ENCODE measurements around the gene KIAA1671. TPM values are rescaled to one million over a fixed set of nuclear protein-coding genes. Genes with fewer than 3 reads are reported as not detected.

KIAA1671 gene
- polyA plus RNA-seq, 1 donor (not counting 4 experiments of a cell fraction or from before 2014, with no cell fraction given) = 17.4 TPM

DNA sequence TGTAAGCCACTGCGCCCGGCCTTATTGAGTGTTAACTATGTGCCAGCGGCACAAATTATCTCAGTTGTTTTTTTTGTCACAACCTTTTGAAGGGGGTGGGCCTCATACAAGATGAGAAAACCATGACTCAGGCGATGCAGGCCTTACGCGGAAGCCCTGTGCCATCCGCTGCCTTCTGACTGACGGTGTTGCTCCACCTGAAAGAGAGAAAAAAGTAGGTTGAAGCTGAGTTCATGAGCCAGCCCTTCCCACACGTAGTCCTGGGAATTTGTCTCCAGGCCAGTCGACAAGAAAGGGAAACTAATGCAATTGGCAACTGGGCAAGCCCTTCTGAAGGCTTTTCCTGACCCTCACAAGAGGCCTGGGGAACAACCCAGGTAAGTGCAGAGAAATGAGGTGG is 150.2 kb downstream of the KIAA1671 start:
- no peaks in the 10 kb centered on the region for H3K79me2 ChIP-seq (ENCODE audit: control insufficient read depth, insufficient read depth, low read length)
- FAIRE-seq = no peak
- TF ChIP-seq EZH2 (IDR thresholded peaks at IDR 0.05; ENCODE audit: low read length) (no peak), CTCF (optimal IDR thresholded peaks at IDR 0.05 in 1 of 3, IDR thresholded peaks at IDR 0.05 in 1 of 3, conservative IDR thresholded peaks at IDR 0.05 in 1 of 3; ENCODE audit: extremely low read depth in 1 of 3, insufficient read depth in 2 of 3, low read length in 3 of 3) (no peak)

GRCh38 chr22:25104367-25104766 is 151.9 kb downstream of the KIAA1671 start:
- no peaks in the 10 kb centered on the region for H3K4me1 ChIP-seq (ENCODE audit: control insufficient read depth, extremely low read depth, insufficient read depth, low read length)
- dilution Hi-C loops (cut with MboI; ENCODE audit: extremely low pct_ligation_motif_present, low sequenced_read_pairs) = no loop called here
- no peak overlapping the region for H3K4me3 ChIP-seq (ENCODE audit: control insufficient read depth in 2 of 3, extremely low read depth in 1 of 3, insufficient read depth in 2 of 3, low read depth in 1 of 3, low read length in 3 of 3)
- H3K27ac ChIP-seq (ENCODE audit: control insufficient read depth, insufficient read depth, low read length) = no peak overlapping the region
- no peaks in the 10 kb centered on the region for H3K9me3 ChIP-seq (ENCODE audit: control insufficient read depth, low read depth, low read length)
- H2AFZ ChIP-seq (ENCODE audit: control insufficient read depth, low read length) = no peak overlapping the region
- TF ChIP-seq CTCF (optimal IDR thresholded peaks at IDR 0.05 in 1 of 3, IDR thresholded peaks at IDR 0.05 in 1 of 3, conservative IDR thresholded peaks at IDR 0.05 in 1 of 3; ENCODE audit: extremely low read depth in 1 of 3, insufficient read depth in 2 of 3, low read length in 3 of 3) (no peak), EZH2 (IDR thresholded peaks at IDR 0.05; ENCODE audit: low read length) (no peak)
- peaks cover 0 to 2% of the 10 kb centered on the region in 2 experiments for H3K36me3 ChIP-seq (ENCODE audit: control insufficient read depth in 2 of 2, extremely low read depth in 1 of 2, insufficient read depth in 2 of 2, low read length in 2 of 2)
- no peaks in the 10 kb centered on the region for H4K20me1 ChIP-seq (ENCODE audit: control insufficient read depth, extremely low read depth, insufficient read depth, low read length)
- no peak overlapping the region for H3K4me2 ChIP-seq (ENCODE audit: control insufficient read depth, extremely low read depth, insufficient read depth, low read depth, low read length)
- H3K9ac ChIP-seq (ENCODE audit: control insufficient read depth, extremely low read depth, insufficient read depth, low read length) = no peak overlapping the region
- H3K9me1 ChIP-seq (ENCODE audit: control insufficient read depth, extremely low read depth, insufficient read depth, low read length) = peaks cover 2% of the 10 kb centered on the region
- DNase-seq (ENCODE audit: low read depth, low spot score) (no peak), FAIRE-seq (no peak)
- H3K79me2 ChIP-seq (ENCODE audit: control insufficient read depth, insufficient read depth, low read length) = no peaks in the 10 kb centered on the region
- H3K27me3 ChIP-seq (ENCODE audit: control insufficient read depth, extremely low read depth, insufficient read depth, low read length) = no peaks in the 10 kb centered on the region

More for the DNA sequence above, 150.2 kb downstream of the KIAA1671 start:
- H3K27me3 ChIP-seq (ENCODE audit: control insufficient read depth, extremely low read depth, insufficient read depth, low read length) = no peaks in the 10 kb centered on the region
- H3K4me3 ChIP-seq (ENCODE audit: control insufficient read depth in 2 of 3, extremely low read depth in 1 of 3, insufficient read depth in 2 of 3, low read depth in 1 of 3, low read length in 3 of 3) = no peak overlapping the region
- dilution Hi-C loops (cut with MboI; ENCODE audit: extremely low pct_ligation_motif_present, low sequenced_read_pairs) = no loop called here
- no peak overlapping the region for H3K9ac ChIP-seq (ENCODE audit: control insufficient read depth, extremely low read depth, insufficient read depth, low read length)
- H3K36me3 ChIP-seq (ENCODE audit: control insufficient read depth in 2 of 2, extremely low read depth in 1 of 2, insufficient read depth in 2 of 2, low read length in 2 of 2) = peaks cover 0 to 2% of the 10 kb centered on the region in 2 experiments
- H3K4me1 ChIP-seq (ENCODE audit: control insufficient read depth, extremely low read depth, insufficient read depth, low read length) = no peaks in the 10 kb centered on the region
- H3K9me1 ChIP-seq (ENCODE audit: control insufficient read depth, extremely low read depth, insufficient read depth, low read length) = peaks cover 2% of the 10 kb centered on the region
- no peaks in the 10 kb centered on the region for H3K9me3 ChIP-seq (ENCODE audit: control insufficient read depth, low read depth, low read length)
- H2AFZ ChIP-seq (ENCODE audit: control insufficient read depth, low read length) = no peak overlapping the region
- no peaks in the 10 kb centered on the region for H4K20me1 ChIP-seq (ENCODE audit: control insufficient read depth, extremely low read depth, insufficient read depth, low read length)
- DNase-seq (ENCODE audit: low read depth, low spot score) = no peak
- H3K4me2 ChIP-seq (ENCODE audit: control insufficient read depth, extremely low read depth, insufficient read depth, low read depth, low read length) = no peak overlapping the region
- no peak overlapping the region for H3K27ac ChIP-seq (ENCODE audit: control insufficient read depth, insufficient read depth, low read length)

Data from keratinocyte (primary cell).